ENCODE measurements around the gene MIA.
"Not testable (repeated sequence)": the region's sequence is repeated elsewhere in the genome, so short reads cannot be mapped to it uniquely, and the experiment has no call there.

GRCh38 chr19:40732304-40732703 lies 43.0 kb upstream of the MIA start:
- TF ChIP-seq CTCF (IDR thresholded peaks at IDR 0.05); POLR2A (IDR thresholded peaks at IDR 0.05; ENCODE audit: low read depth): not testable (repeated sequence)
